H9 (cell line): Measurements from ENCODE around the gene SRXN1. TPM values are rescaled to one million over a fixed set of nuclear protein-coding genes. Genes with fewer than 3 reads are reported as not detected.

Experiments
- DNase-seq: peaks from one replicate; pipeline ENCODE4 v3.0.0-alpha.2; 2017
- H2AFZ ChIP-seq: one replicate; pipeline ENCODE4 v1.6.1; 2013; ENCODE audit warnings: mild to moderate bottlenecking, low read length, control low read depth, moderate library complexity
- H2AK5ac ChIP-seq: 2 replicates; pipeline ENCODE4 v1.6.1; 2013; ENCODE audit warnings: low read length, control low read depth, mixed read lengths; ENCODE audit not compliant: insufficient read length
- H2BK120ac ChIP-seq: one replicate; pipeline ENCODE4 v1.6.1; 2013; ENCODE audit warnings: low read depth, mild to moderate bottlenecking, low read length, control low read depth, inconsistent platforms; ENCODE audit not compliant: poor library complexity, severe bottlenecking
- H2BK12ac ChIP-seq: 2 replicates; pipeline ENCODE4 v1.6.1; 2013; ENCODE audit warnings: low read length, control low read depth, mixed read lengths, low read depth; ENCODE audit not compliant: insufficient read length
- H2BK15ac ChIP-seq: 2 replicates; pipeline ENCODE4 v1.6.1; 2013; ENCODE audit warnings: low read depth, low read length, control low read depth
- H2BK20ac ChIP-seq: one replicate; pipeline ENCODE4 v1.6.1; 2013; ENCODE audit warnings: low read depth, mild to moderate bottlenecking, low read length, control low read depth, inconsistent platforms; ENCODE audit not compliant: poor library complexity, severe bottlenecking
- H2BK5ac ChIP-seq: 2 replicates; pipeline ENCODE4 v1.6.1; 2013; ENCODE audit warnings: low read length, control low read depth, mixed read lengths; ENCODE audit not compliant: insufficient read length
- H3K14ac ChIP-seq: 2 replicates; pipeline ENCODE4 v1.6.1; 2013; ENCODE audit warnings: low read length, control low read depth; ENCODE audit not compliant: insufficient read depth
- H3K18ac ChIP-seq: 2 replicates; pipeline ENCODE4 v1.6.1; 2013; ENCODE audit warnings: low read depth, mild to moderate bottlenecking, mixed read lengths, low read length, control low read depth; ENCODE audit not compliant: insufficient read length
- H3K23ac ChIP-seq: 2 replicates; pipeline ENCODE4 v1.6.1; 2013; ENCODE audit warnings: low read length, control low read depth, mixed read lengths, low read depth; ENCODE audit not compliant: insufficient read length
- H3K23me2 ChIP-seq: 2 replicates; pipeline ENCODE4 v1.6.1; 2013; ENCODE audit warnings: low read depth, mild to moderate bottlenecking, mixed read lengths, low read length, control low read depth; ENCODE audit not compliant: insufficient read length, poor library complexity, severe bottlenecking
- H3K27ac ChIP-seq: 2 replicates; pipeline ENCODE4 v1.5.1; 2013; ENCODE audit warnings: low read length, control low read depth, mixed read lengths, low read depth; ENCODE audit not compliant: insufficient read length
- H3K27me3 ChIP-seq: 2 replicates; pipeline ENCODE4 v1.6.1; 2013; ENCODE audit warnings: low read length, control low read depth, inconsistent platforms; ENCODE audit not compliant: insufficient read depth
- H3K4ac ChIP-seq: 2 replicates; pipeline ENCODE4 v1.6.1; 2013; ENCODE audit warnings: low read depth, mild to moderate bottlenecking, control low read depth, inconsistent platforms, low read length, moderate library complexity
- H3K4me1 ChIP-seq: 2 replicates; pipeline ENCODE4 v1.6.1; 2013; ENCODE audit warnings: low read length, control low read depth, inconsistent platforms; ENCODE audit not compliant: insufficient read depth
- H3K4me2 ChIP-seq: 2 replicates; pipeline ENCODE4 v1.6.1; 2013; ENCODE audit warnings: low read length, control low read depth, mixed read lengths; ENCODE audit not compliant: insufficient read length, insufficient read depth
- H3K56ac ChIP-seq: 2 replicates; pipeline ENCODE4 v1.6.1; 2013; ENCODE audit warnings: low read depth, mild to moderate bottlenecking, mixed read lengths, low read length, control low read depth; ENCODE audit not compliant: insufficient read length
- H3K79me1 ChIP-seq: 2 replicates; pipeline ENCODE4 v1.6.1; 2013; ENCODE audit warnings: low read depth, mild to moderate bottlenecking, moderate library complexity, low read length, control low read depth, inconsistent platforms; ENCODE audit not compliant: insufficient read depth, poor library complexity, severe bottlenecking
- H3K79me2 ChIP-seq: 2 replicates; pipeline ENCODE4 v1.6.1; 2013; ENCODE audit warnings: low read length, control low read depth, inconsistent platforms; ENCODE audit not compliant: insufficient read depth
- H3K9ac ChIP-seq: 2 replicates; pipeline ENCODE4 v1.6.1; 2013; ENCODE audit warnings: low read length, control low read depth, mixed read lengths; ENCODE audit not compliant: insufficient read length; ENCODE audit errors: extremely low read depth
- H3K9me3 ChIP-seq: one replicate; pipeline ENCODE4 v1.6.1; 2013; ENCODE audit warnings: low read depth, low read length, inconsistent platforms; ENCODE audit not compliant: control insufficient read depth
- H3T11ph ChIP-seq: one replicate; pipeline ENCODE4 v1.6.1; 2013; ENCODE audit warnings: mild to moderate bottlenecking, low read length, control low read depth, inconsistent platforms
- H4K20me1 ChIP-seq: one replicate; pipeline ENCODE4 v1.6.1; 2013; ENCODE audit not compliant: control insufficient read depth, insufficient read length, insufficient read depth
- H4K5ac ChIP-seq: 2 replicates; pipeline ENCODE4 v1.6.1; 2013; ENCODE audit warnings: low read depth, mild to moderate bottlenecking, mixed read lengths, low read length, control low read depth; ENCODE audit not compliant: insufficient read length
- H4K8ac ChIP-seq: replicated peaks from 2 replicates; pipeline ENCODE4 v1.6.1; 2013; ENCODE audit warnings: low read length, control low read depth, mixed read lengths, low read depth; ENCODE audit not compliant: insufficient read length
- H4K91ac ChIP-seq: 2 replicates; pipeline ENCODE4 v1.6.1; 2013; ENCODE audit warnings: low read depth, mild to moderate bottlenecking, moderate library complexity, mixed read lengths, low read length, control low read depth; ENCODE audit not compliant: insufficient read length
- H3K27ac Mint-ChIP-seq, 3 experiments: 2 replicates in 2 of 3; 3 replicates in 1 of 3; pipeline ENCODE4 v1.8.0; 2020 to 2021; ENCODE audit warnings: mixed read lengths in 3 of 3, mild to moderate bottlenecking in 1 of 3, moderate library complexity in 1 of 3
- H3K27me3 Mint-ChIP-seq: 2 replicates; pipeline ENCODE4 v1.8.0; 2021; ENCODE audit warnings: low read depth, mild to moderate bottlenecking, moderate library complexity, mixed read lengths
- H3K36me3 Mint-ChIP-seq, 3 experiments: 2 replicates in 2 of 3; 3 replicates in 1 of 3; pipeline ENCODE4 v1.8.0; 2020 to 2021; ENCODE audit warnings: low read depth in 3 of 3, mixed read lengths in 3 of 3; ENCODE audit not compliant: insufficient read depth in 1 of 3
- H3K4me1 Mint-ChIP-seq, 2 experiments: 2 replicates each; pipeline ENCODE4 v1.8.0; 2020; ENCODE audit warnings: mixed read lengths in 2 of 2
- H3K4me3 Mint-ChIP-seq, 2 experiments: 2 replicates in 1 of 2; 3 replicates in 1 of 2; pipeline ENCODE4 v1.8.0; 2020 to 2021; ENCODE audit warnings: mild to moderate bottlenecking in 2 of 2, mixed read lengths in 2 of 2, moderate library complexity in 1 of 2
- H3K9me3 Mint-ChIP-seq, 2 experiments: 2 replicates in 1 of 2; 3 replicates in 1 of 2; pipeline ENCODE4 v1.8.0; 2020; ENCODE audit warnings: mild to moderate bottlenecking in 2 of 2, mixed read lengths in 2 of 2, moderate library complexity in 1 of 2
- WGBS: extraction: QIAGEN DNeasy Blood & Tissue Kit; methylation state at CpG from one replicate; pipeline ENCODE4 v1.1.7; 2013; ENCODE audit warnings: missing lambda C conversion rate, low lambda C conversion rate, mixed read lengths; ENCODE audit not compliant: insufficient read length; ENCODE audit errors: extremely low coverage; 5-methylcytosine and 5-hydroxymethylcytosine counted together
- total RNA-seq: library from RNA; stranded (reverse); gene quantifications from 2 replicates; pipeline ENCODE4 v1.2.1, GENCODE V29; 2021
- TF ChIP-seq, protein P1 (sequence below): fragments of 200-600 bp; sonication (generic); conservative IDR thresholded peaks from 3 replicates; pipeline ENCODE4 v1.8.0; 2021; ENCODE audit warnings: antibody characterized with exemption, mild to moderate bottlenecking

SRXN1 gene
- total RNA-seq, 1 experiment from 2014 or later: 25.7 TPM

DNA sequence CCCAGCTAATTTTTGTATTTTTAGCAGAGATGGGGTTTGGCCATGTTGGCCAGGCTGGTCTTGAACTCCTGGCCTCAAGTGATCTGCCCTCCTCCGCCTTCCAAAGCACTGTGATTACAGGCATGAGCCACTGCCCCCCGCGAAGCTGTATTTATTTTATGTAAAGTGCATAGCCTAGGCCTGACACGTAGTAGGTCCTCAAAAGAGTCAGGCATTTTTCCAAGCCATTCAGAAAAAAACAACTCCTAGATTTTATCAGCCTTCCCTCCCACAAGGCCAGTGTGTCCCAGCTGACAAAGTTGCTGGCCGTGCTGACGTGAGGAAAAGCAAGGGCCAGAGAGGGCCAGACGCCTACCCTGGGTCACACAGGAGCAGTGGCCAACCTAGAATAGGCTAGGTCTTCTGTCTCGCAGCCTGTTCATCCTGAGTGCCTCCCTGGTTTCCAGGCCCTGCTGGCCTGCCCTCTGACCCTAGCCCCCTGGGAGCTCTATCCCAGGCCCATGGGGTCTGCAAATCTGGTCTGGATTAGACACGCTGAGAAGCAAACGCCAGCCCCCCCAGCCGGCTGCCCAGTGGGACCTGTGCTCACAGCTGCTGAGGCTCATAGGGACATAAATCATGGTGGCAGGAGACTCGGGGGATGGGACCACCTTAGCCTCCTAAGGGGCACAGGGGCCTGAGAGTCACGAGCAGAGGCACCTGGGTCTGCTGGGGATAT lies 54.7 kb downstream of the SRXN1 start:
- H3K56ac ChIP-seq: no peak overlapping the region
- Mint-ChIP-seq H3K9me3 (no peaks in the 10 kb centered on the region), H3K27me3 (no peaks in the 10 kb centered on the region), H3K4me1 (peaks cover 3 to 6% of the 10 kb centered on the region in 2 experiments; a peak in 3 of 4 replicates), H3K36me3 (no peaks in the 10 kb centered on the region), H3K4me3 (no peak overlapping the region), H3K27ac (no peak overlapping the region)
- no peak overlapping the region for H3K9ac ChIP-seq
- no peak overlapping the region for H3K4ac ChIP-seq
- H3K79me2 ChIP-seq: no peaks in the 10 kb centered on the region
- no peak overlapping the region for H2BK12ac ChIP-seq
- H2BK20ac ChIP-seq: no peak overlapping the region
- no peak overlapping the region for H2BK5ac ChIP-seq
- no peak overlapping the region for H3T11ph ChIP-seq
- no peaks in the 10 kb centered on the region for H3K9me3 ChIP-seq
- H3K4me2 ChIP-seq: no peak overlapping the region
- no peak overlapping the region for H3K27ac ChIP-seq
- no peak overlapping the region for H3K14ac ChIP-seq
- H3K23ac ChIP-seq: no peak overlapping the region
- H2AFZ ChIP-seq: no peak overlapping the region
- no peaks in the 10 kb centered on the region for H3K79me1 ChIP-seq
- no peaks in the 10 kb centered on the region for H4K20me1 ChIP-seq
- DNase-seq: no peak
- H2BK15ac ChIP-seq: no peak overlapping the region
- H3K18ac ChIP-seq: no peak overlapping the region
- no peak overlapping the region for H4K5ac ChIP-seq
- no peaks in the 10 kb centered on the region for H3K27me3 ChIP-seq
- no CpG with 5 or more reads among the region's 13 CpGs for WGBS
- no peak overlapping the region for H2AK5ac ChIP-seq
- TF ChIP-seq, protein P1, sequence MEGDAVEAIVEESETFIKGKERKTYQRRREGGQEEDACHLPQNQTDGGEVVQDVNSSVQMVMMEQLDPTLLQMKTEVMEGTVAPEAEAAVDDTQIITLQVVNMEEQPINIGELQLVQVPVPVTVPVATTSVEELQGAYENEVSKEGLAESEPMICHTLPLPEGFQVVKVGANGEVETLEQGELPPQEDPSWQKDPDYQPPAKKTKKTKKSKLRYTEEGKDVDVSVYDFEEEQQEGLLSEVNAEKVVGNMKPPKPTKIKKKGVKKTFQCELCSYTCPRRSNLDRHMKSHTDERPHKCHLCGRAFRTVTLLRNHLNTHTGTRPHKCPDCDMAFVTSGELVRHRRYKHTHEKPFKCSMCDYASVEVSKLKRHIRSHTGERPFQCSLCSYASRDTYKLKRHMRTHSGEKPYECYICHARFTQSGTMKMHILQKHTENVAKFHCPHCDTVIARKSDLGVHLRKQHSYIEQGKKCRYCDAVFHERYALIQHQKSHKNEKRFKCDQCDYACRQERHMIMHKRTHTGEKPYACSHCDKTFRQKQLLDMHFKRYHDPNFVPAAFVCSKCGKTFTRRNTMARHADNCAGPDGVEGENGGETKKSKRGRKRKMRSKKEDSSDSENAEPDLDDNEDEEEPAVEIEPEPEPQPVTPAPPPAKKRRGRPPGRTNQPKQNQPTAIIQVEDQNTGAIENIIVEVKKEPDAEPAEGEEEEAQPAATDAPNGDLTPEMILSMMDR: no peak
- no peak overlapping the region for H2BK120ac ChIP-seq
- H3K23me2 ChIP-seq: no peaks in the 10 kb centered on the region
- no peak overlapping the region for H4K8ac ChIP-seq
- no peak overlapping the region for H4K91ac ChIP-seq
- no peaks in the 10 kb centered on the region for H3K4me1 ChIP-seq
